Measurements from ENCODE around the gene FRMD4B.

The FRMD4B gene

GRCh38 chr3:69232482-69232881, 153.4 kb downstream of the FRMD4B start:
- DNase-seq (ENCODE audit: low spot score), result no peak
- TF ChIP-seq CTCF (IDR thresholded peaks at IDR 0.05; ENCODE audit: borderline replicate concordance, control extremely low read depth, extremely low read depth, insufficient read depth, missing control alignments), result no peak
- in situ Hi-C loops (cut with MboI; ENCODE audit: low sequenced_read_pairs, unreplicated experiment), result no loop called here

- in situ Hi-C loops (cut with MboI; ENCODE audit: low sequenced_read_pairs, unreplicated experiment), result no loop called here
- no peak for DNase-seq (ENCODE audit: low spot score)
Observed at GRCh38 chr3:69231929-69232440, 153.9 kb downstream of the FRMD4B start.

GRCh38 chr3:69226071-69226470, 159.8 kb downstream of the FRMD4B start:
- no peak for TF ChIP-seq CTCF (IDR thresholded peaks at IDR 0.05; ENCODE audit: borderline replicate concordance, control extremely low read depth, extremely low read depth, insufficient read depth, missing control alignments)
- in situ Hi-C loops (cut with MboI; ENCODE audit: low sequenced_read_pairs, unreplicated experiment), result no loop called here
- no peak for DNase-seq (ENCODE audit: low spot score)

More at GRCh38 chr3:69231929-69232440, 153.9 kb downstream of the FRMD4B start:
- TF ChIP-seq CTCF (IDR thresholded peaks at IDR 0.05; ENCODE audit: borderline replicate concordance, control extremely low read depth, extremely low read depth, insufficient read depth, missing control alignments), result no peak

GRCh38 chr3:69219101-69219708, 166.7 kb downstream of the FRMD4B start:
- DNase-seq (ENCODE audit: low spot score), result no peak
- in situ Hi-C loops (cut with MboI; ENCODE audit: low sequenced_read_pairs, unreplicated experiment), result no loop called here
- TF ChIP-seq CTCF (IDR thresholded peaks at IDR 0.05; ENCODE audit: borderline replicate concordance, control extremely low read depth, extremely low read depth, insufficient read depth, missing control alignments), result no peak

- in situ Hi-C loops (cut with MboI; ENCODE audit: low sequenced_read_pairs, unreplicated experiment), result no loop called here
- TF ChIP-seq CTCF (IDR thresholded peaks at IDR 0.05; ENCODE audit: borderline replicate concordance, control extremely low read depth, extremely low read depth, insufficient read depth, missing control alignments), result no peak
- no peak for DNase-seq (ENCODE audit: low spot score)
Observed at GRCh38 chr3:69218079-69218478, 167.8 kb downstream of the FRMD4B start.

GRCh38 chr3:69216981-69217380, 168.9 kb downstream of the FRMD4B start:
- in situ Hi-C loops (cut with MboI; ENCODE audit: low sequenced_read_pairs, unreplicated experiment), result no loop called here
- DNase-seq (ENCODE audit: low spot score), result no peak
- no peak for TF ChIP-seq CTCF (IDR thresholded peaks at IDR 0.05; ENCODE audit: borderline replicate concordance, control extremely low read depth, extremely low read depth, insufficient read depth, missing control alignments)
